ENCODE measurements around the gene ABCA3. TPM values are rescaled to one million over a fixed set of nuclear protein-coding genes. Genes with fewer than 3 reads are reported as not detected.

ABCA3 gene
- total RNA-seq, 1 experiment from 2014 or later: 9.0 TPM

DNA sequence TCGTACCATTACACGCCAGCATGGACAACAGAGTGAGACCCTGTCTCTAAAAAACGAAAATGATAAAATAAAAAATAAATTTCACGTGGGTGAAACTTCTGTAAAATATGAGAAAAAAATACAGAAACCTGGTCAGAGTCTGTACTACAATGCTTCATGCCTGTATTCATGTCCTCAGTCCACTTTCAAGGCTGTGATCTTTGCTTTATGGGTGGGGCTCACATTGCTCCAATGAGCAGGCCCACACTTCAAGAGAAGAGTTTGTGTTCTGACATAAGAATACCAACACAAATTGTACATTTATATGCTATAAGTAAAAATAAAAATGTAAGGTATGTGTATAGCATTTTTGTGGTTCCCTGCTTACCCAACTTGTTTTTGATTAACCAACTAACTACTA is 32.2 kb upstream of the ABCA3 start:
- CTCF ChIA-PET: no interaction called here

DNA sequence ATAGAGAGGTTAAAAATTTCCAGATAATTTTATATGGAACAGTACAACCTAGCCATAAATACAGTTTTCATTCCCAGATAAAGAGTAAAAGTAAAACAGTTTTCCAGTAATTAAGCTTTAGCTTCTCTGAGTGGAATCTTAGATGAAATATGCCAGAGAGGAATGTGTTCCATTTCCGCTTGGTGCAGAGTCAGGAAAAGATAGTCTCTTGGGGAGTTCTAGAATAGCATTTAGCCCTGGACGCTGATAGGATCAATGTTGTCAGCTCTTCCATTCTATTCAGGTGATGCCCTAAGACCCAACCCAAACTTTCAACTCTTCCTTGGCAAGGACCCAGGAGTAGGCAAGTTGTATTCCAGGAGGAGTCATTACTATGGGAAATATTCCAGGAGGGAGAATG is 30.9 kb upstream of the ABCA3 start:
- Histone ChIP-seq H3K9me3 (ENCODE audit: low read depth, low read length, poor library complexity, severe bottlenecking) (no peaks in the 10 kb centered on the region), H3K4me1 (ENCODE audit: insufficient read depth, low read length, poor library complexity, severe bottlenecking) (no peaks in the 10 kb centered on the region), H3K36me3 (ENCODE audit: insufficient read depth, low read length, poor library complexity, severe bottlenecking) (no peaks in the 10 kb centered on the region), H3K4me3 (ENCODE audit: low read depth, low read length, poor library complexity, severe bottlenecking) (no peak overlapping the region), H3K27me3 (replicated peaks; ENCODE audit: insufficient read depth, low read depth, low read length, poor library complexity) (no peaks in the 10 kb centered on the region), H3K27ac (ENCODE audit: low read depth, low read length, poor library complexity, severe bottlenecking) (no peak overlapping the region)
- CTCF ChIA-PET: no interaction called here
- DNase-seq (ENCODE audit: low spot score): peak; percentile 45
- intact Hi-C loops (cut with micrococcal nuclease; ENCODE audit: unreplicated experiment): no loop called here
- no TSS peak for BruUV-seq (replicated peaks)
- no peak for TF ChIP-seq EZH2 (IDR thresholded peaks at IDR 0.05; ENCODE audit: borderline replicate concordance, low read depth, low read length, poor library complexity, severe bottlenecking)
- TF ChIP-seq, protein P1, sequence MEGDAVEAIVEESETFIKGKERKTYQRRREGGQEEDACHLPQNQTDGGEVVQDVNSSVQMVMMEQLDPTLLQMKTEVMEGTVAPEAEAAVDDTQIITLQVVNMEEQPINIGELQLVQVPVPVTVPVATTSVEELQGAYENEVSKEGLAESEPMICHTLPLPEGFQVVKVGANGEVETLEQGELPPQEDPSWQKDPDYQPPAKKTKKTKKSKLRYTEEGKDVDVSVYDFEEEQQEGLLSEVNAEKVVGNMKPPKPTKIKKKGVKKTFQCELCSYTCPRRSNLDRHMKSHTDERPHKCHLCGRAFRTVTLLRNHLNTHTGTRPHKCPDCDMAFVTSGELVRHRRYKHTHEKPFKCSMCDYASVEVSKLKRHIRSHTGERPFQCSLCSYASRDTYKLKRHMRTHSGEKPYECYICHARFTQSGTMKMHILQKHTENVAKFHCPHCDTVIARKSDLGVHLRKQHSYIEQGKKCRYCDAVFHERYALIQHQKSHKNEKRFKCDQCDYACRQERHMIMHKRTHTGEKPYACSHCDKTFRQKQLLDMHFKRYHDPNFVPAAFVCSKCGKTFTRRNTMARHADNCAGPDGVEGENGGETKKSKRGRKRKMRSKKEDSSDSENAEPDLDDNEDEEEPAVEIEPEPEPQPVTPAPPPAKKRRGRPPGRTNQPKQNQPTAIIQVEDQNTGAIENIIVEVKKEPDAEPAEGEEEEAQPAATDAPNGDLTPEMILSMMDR (conservative IDR thresholded peaks at IDR 0.05; ENCODE audit: low read depth, low read length): no peak
- POLR2A ChIA-PET (ENCODE audit: low non-redundant PET): no interaction called here

More for the DNA sequence above, 32.2 kb upstream of the ABCA3 start:
- intact Hi-C loops (cut with micrococcal nuclease; ENCODE audit: unreplicated experiment): no loop called here
- Histone ChIP-seq H3K36me3 (ENCODE audit: insufficient read depth, low read length, poor library complexity, severe bottlenecking) (no peaks in the 10 kb centered on the region), H3K27ac (ENCODE audit: low read depth, low read length, poor library complexity, severe bottlenecking) (no peak overlapping the region), H3K4me3 (ENCODE audit: low read depth, low read length, poor library complexity, severe bottlenecking) (no peak overlapping the region), H3K4me1 (ENCODE audit: insufficient read depth, low read length, poor library complexity, severe bottlenecking) (no peaks in the 10 kb centered on the region), H3K27me3 (replicated peaks; ENCODE audit: insufficient read depth, low read depth, low read length, poor library complexity) (no peaks in the 10 kb centered on the region), H3K9me3 (ENCODE audit: low read depth, low read length, poor library complexity, severe bottlenecking) (no peaks in the 10 kb centered on the region)
- DNase-seq (ENCODE audit: low spot score): no peak
- TF ChIP-seq EZH2 (IDR thresholded peaks at IDR 0.05; ENCODE audit: borderline replicate concordance, low read depth, low read length, poor library complexity, severe bottlenecking): no peak
- TF ChIP-seq, protein P1 (conservative IDR thresholded peaks at IDR 0.05; ENCODE audit: low read depth, low read length): no peak
- BruUV-seq (replicated peaks): no TSS peak
- POLR2A ChIA-PET (ENCODE audit: low non-redundant PET): no interaction called here

DNA sequence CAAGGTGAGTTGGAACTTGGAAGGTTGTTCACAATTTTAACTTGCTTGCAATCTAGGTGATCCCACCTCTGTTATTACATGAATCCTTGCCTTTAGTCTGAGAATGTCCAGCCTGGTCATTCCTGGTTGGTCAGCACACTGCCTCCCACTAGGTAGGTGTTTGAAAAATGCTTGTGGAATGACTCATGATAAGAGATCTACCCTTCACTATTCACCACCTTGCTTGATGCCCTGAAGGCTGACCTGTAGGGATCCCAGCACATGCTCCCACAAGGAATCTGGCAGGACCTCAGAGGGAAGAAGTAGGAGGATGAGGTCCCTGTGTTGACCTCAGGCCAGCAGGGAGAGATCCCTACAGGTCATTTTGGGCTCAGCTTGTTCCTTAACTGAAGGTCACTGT is 30.2 kb upstream of the ABCA3 start:
- H3K4me3 ChIP-seq (ENCODE audit: low read depth, low read length, poor library complexity, severe bottlenecking): no peak overlapping the region
- H3K9me3 ChIP-seq (ENCODE audit: low read depth, low read length, poor library complexity, severe bottlenecking): no peaks in the 10 kb centered on the region
- no peak overlapping the region for H3K27ac ChIP-seq (ENCODE audit: low read depth, low read length, poor library complexity, severe bottlenecking)
- ChIA-PET POLR2A (ENCODE audit: low non-redundant PET) (no interaction called here), CTCF (no interaction called here)
- no peak for DNase-seq (ENCODE audit: low spot score)
- TF ChIP-seq EZH2 (IDR thresholded peaks at IDR 0.05; ENCODE audit: borderline replicate concordance, low read depth, low read length, poor library complexity, severe bottlenecking): no peak
- TF ChIP-seq, protein P1 (conservative IDR thresholded peaks at IDR 0.05; ENCODE audit: low read depth, low read length): no peak
- intact Hi-C loops (cut with micrococcal nuclease; ENCODE audit: unreplicated experiment): no loop called here
- no TSS peak for BruUV-seq (replicated peaks)
- H3K4me1 ChIP-seq (ENCODE audit: insufficient read depth, low read length, poor library complexity, severe bottlenecking): no peaks in the 10 kb centered on the region
- H3K27me3 ChIP-seq (replicated peaks; ENCODE audit: insufficient read depth, low read depth, low read length, poor library complexity): no peaks in the 10 kb centered on the region
- H3K36me3 ChIP-seq (ENCODE audit: insufficient read depth, low read length, poor library complexity, severe bottlenecking): no peaks in the 10 kb centered on the region
